Measurements from ENCODE around the gene RAP1GAP2.

GRCh38 chr17:2751491-2751890, 44.7 kb upstream of the RAP1GAP2 start:
- TF ChIP-seq CTCF (IDR thresholded peaks at IDR 0.05; ENCODE audit: low read depth, low read length, poor library complexity, severe bottlenecking), result no peak
- TF ChIP-seq EZH2phosphoT487 (IDR thresholded peaks at IDR 0.05; ENCODE audit: borderline replicate concordance, low read length), result no peak

Data from DOHH2 (cell line).